ENCODE measurements around the gene CDKN3. TPM values are rescaled to one million over a fixed set of nuclear protein-coding genes. Genes with fewer than 3 reads are reported as not detected.
"Not testable (repeated sequence)": the region's sequence is repeated elsewhere in the genome, so short reads cannot be mapped to it uniquely, and the experiment has no call there.

Gene CDKN3
- total and polyA plus RNA-seq, 2 experiments from 2014 or later, result 19.6 to 43.9 TPM

DNA sequence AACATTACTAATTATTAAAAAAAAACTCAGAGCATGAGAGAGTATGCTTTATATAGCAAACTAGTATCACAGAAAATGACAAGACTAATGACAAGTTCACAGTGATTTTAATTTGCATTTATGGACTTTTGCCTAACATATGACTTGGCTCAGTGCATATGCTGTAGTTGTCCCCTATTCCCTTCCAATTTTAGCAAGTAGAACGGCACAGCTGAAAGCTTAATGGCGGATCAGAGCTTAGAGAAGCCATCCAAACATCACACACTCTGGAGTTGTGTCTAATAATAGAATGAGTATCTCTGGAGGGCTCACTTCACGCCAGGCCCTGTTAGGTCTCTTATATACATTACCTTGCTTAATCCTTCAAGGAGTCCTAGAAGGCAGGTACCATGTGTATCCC lies 31.1 kb downstream of the CDKN3 start:
- no peak for TF ChIP-seq CTCF (IDR thresholded peaks at IDR 0.05; ENCODE audit: low read depth, low read length)
- no peaks in the 10 kb centered on the region for H3K9me3 ChIP-seq (ENCODE audit: low read depth)
- H3K27ac ChIP-seq, result peak overlapping the region; percentile 89
- no peaks in the 10 kb centered on the region for H3K27me3 ChIP-seq
- peaks cover 19% of the 10 kb centered on the region for H3K36me3 ChIP-seq
- H3K4me3 ChIP-seq, result no peak overlapping the region
- H3K4me1 ChIP-seq (ENCODE audit: low read depth), result peaks cover 12% of the 10 kb centered on the region
- DNase-seq (ENCODE audit: low read depth in 1 of 2, low spot score in 1 of 2), result peak in 1 of 2 donors; percentile 52

DNA sequence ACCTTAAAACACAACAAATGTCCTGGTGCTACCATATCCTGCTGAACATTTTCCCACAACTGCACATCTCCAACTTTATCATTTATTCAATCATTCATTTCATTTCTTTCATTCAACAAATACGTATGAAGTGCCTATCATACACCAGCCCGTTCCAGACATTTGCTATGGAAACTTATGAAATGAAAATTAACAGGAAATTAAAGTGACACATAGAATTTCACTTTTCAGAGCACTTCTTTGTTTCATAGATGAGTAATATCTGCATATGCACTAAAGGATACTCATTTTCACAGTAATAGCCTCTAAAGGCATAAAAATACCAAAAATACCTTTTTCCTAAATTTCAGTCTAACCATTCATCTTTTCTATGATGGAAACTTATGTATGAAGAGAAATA lies 31.7 kb downstream of the CDKN3 start:
- Histone ChIP-seq H3K9me3 (ENCODE audit: low read depth) (no peaks in the 10 kb centered on the region), H3K27ac (peak overlapping the region; percentile 89), H3K4me1 (ENCODE audit: low read depth) (peaks cover 12% of the 10 kb centered on the region), H3K36me3 (peaks cover 19% of the 10 kb centered on the region), H3K4me3 (no peak overlapping the region), H3K27me3 (no peaks in the 10 kb centered on the region)
- no peak for TF ChIP-seq CTCF (IDR thresholded peaks at IDR 0.05; ENCODE audit: low read depth, low read length)
- DNase-seq (ENCODE audit: low read depth in 1 of 2, low spot score in 1 of 2), result no peak

- Histone ChIP-seq H3K27me3 (no peaks in the 10 kb centered on the region), H3K36me3 (no peaks in the 10 kb centered on the region), H3K9me3 (ENCODE audit: low read depth) (no peaks in the 10 kb centered on the region), H3K4me3 (no peak overlapping the region), H3K27ac (peak overlapping the region; percentile 34), H3K4me1 (ENCODE audit: low read depth) (peaks cover 10% of the 10 kb centered on the region)
- peak in 1 of 2 donors; percentile 72 for DNase-seq (ENCODE audit: low read depth in 1 of 2, low spot score in 1 of 2)
- no peak for TF ChIP-seq CTCF (IDR thresholded peaks at IDR 0.05; ENCODE audit: low read depth, low read length)
Measured at GRCh38 chr14:54435500-54435981, 38.7 kb downstream of the CDKN3 start.

GRCh38 chr14:54437954-54438353 lies 41.1 kb downstream of the CDKN3 start:
- not testable (repeated sequence) for H3K36me3 ChIP-seq; H3K9me3 ChIP-seq (ENCODE audit: low read depth); DNase-seq (ENCODE audit: low read depth in 1 of 2, low spot score in 1 of 2); H3K27me3 ChIP-seq; H3K4me3 ChIP-seq
- Histone ChIP-seq H3K4me1 (ENCODE audit: low read depth) (peaks cover 10% of the 10 kb centered on the region), H3K27ac (peak overlapping the region; percentile 13)

- Histone ChIP-seq H3K27me3 (no peaks in the 10 kb centered on the region), H3K36me3 (no peaks in the 10 kb centered on the region), H3K4me1 (ENCODE audit: low read depth) (peaks cover 10% of the 10 kb centered on the region), H3K9me3 (ENCODE audit: low read depth) (no peaks in the 10 kb centered on the region), H3K4me3 (no peak overlapping the region), H3K27ac (peak overlapping the region; percentile 13)
- TF ChIP-seq CTCF (IDR thresholded peaks at IDR 0.05; ENCODE audit: low read depth, low read length), result no peak
- DNase-seq (ENCODE audit: low read depth in 1 of 2, low spot score in 1 of 2), result no peak
Measured at GRCh38 chr14:54438703-54439102, 41.9 kb downstream of the CDKN3 start.

- peak overlapping the region; percentile 69 for H3K4me3 ChIP-seq
- H3K27ac ChIP-seq, result peak overlapping the region; percentile 95
- no peaks in the 10 kb centered on the region for H3K27me3 ChIP-seq
- TF ChIP-seq CTCF (IDR thresholded peaks at IDR 0.05; ENCODE audit: low read depth, low read length), result no peak
- H3K9me3 ChIP-seq (ENCODE audit: low read depth), result no peaks in the 10 kb centered on the region
- no peaks in the 10 kb centered on the region for H3K36me3 ChIP-seq
- DNase-seq (ENCODE audit: low read depth in 1 of 2, low spot score in 1 of 2), result peak in 1 of 2 donors; percentile 67
- peaks cover 10% of the 10 kb centered on the region for H3K4me1 ChIP-seq (ENCODE audit: low read depth)
Measured at GRCh38 chr14:54440037-54440436, 43.2 kb downstream of the CDKN3 start.

Measured in cardiac muscle cell (in vitro differentiated cells and primary cell).